Hematopoietic multipotent progenitor cell (in vitro differentiated cells): ENCODE results near the gene CCDC15. TPM values are rescaled to one million over a fixed set of nuclear protein-coding genes. Genes with fewer than 3 reads are reported as not detected.

Source experiments
- total RNA-seq: library from RNA; depleted of rRNA; stranded (reverse); fragments of >200 nt; gene quantifications from one replicate; pipeline ENCODE4 v1.2.3, GENCODE V29; 2012

Gene CCDC15
- total RNA-seq, 1 donor, result 0.54 TPM

Other genes with a start within 250 kb of the CCDC15 start
- 5.1 TPM for gene NRGN, start 214.3 kb upstream of the CCDC15 start, total RNA-seq
- 0.27 TPM for gene VSIG2, start 201.9 kb upstream of the CCDC15 start, total RNA-seq
- 5.4 TPM for gene ESAM, start 191.9 kb upstream of the CCDC15 start, total RNA-seq
- 4.0 TPM for gene MSANTD2, start 153.8 kb upstream of the CCDC15 start, total RNA-seq
- 40.9 TPM for gene ROBO3, start 88.8 kb upstream of the CCDC15 start, total RNA-seq
- 93.7 TPM for gene ROBO4, start 56.3 kb upstream of the CCDC15 start, total RNA-seq
- not detected for gene HEPN1, start 35.0 kb upstream of the CCDC15 start, total RNA-seq
- gene HEPACAM, start 18.2 kb upstream of the CCDC15 start, total RNA-seq, result not detected
- 0.27 TPM for gene SLC37A2, start 109.1 kb downstream of the CCDC15 start, total RNA-seq
- 38.2 TPM for gene TMEM218, start 157.4 kb downstream of the CCDC15 start, total RNA-seq
- gene PKNOX2, start 210.5 kb downstream of the CCDC15 start, total RNA-seq, result not detected